Muscle layer of duodenum (tissue), 2 donors: Measurements from ENCODE around the gene C1QL4.
"Not testable (repeated sequence)": the region's sequence is repeated elsewhere in the genome, so short reads cannot be mapped to it uniquely, and the experiment has no call there.

Experiments
- H3K27ac ChIP-seq: one replicate; pipeline ENCODE4 v1.7.0; 2013; ENCODE audit warnings: mild to moderate bottlenecking, low read length
- H3K27me3 ChIP-seq: one replicate; pipeline ENCODE4 v1.7.0; 2013; ENCODE audit warnings: low read depth, mild to moderate bottlenecking, control low read depth, low read length
- H3K36me3 ChIP-seq, 2 donors: one replicate each; pipeline ENCODE4 v1.7.0; 2013; ENCODE audit warnings: low read length in 2 of 2, control low read depth in 1 of 2, mild to moderate bottlenecking in 1 of 2; ENCODE audit not compliant: insufficient read depth in 2 of 2, control insufficient read depth in 1 of 2
- H3K4me1 ChIP-seq, 2 donors: one replicate each; pipeline ENCODE4 v1.7.0; 2013; ENCODE audit warnings: low read length in 2 of 2, mild to moderate bottlenecking in 2 of 2, control low read depth in 1 of 2, moderate library complexity in 1 of 2; ENCODE audit not compliant: insufficient read depth in 2 of 2, control insufficient read depth in 1 of 2
- H3K4me3 ChIP-seq, 2 donors: one replicate each; pipeline ENCODE4 v1.7.0; 2013; ENCODE audit warnings: low read length in 2 of 2, low read depth in 1 of 2, mild to moderate bottlenecking in 1 of 2
- H3K9me3 ChIP-seq, 2 donors: one replicate each; pipeline ENCODE4 v1.7.0; 2013; ENCODE audit warnings: low read length in 2 of 2, control low read depth in 1 of 2, mild to moderate bottlenecking in 1 of 2; ENCODE audit not compliant: control insufficient read depth in 1 of 2
- donor health status: healthy.

C1QL4 gene

GRCh38 chr12:49339464-49339861, 2.5 kb upstream of the C1QL4 start:
- Histone ChIP-seq H3K27me3 (peaks cover 54% of the 10 kb centered on the region), H3K9me3 (no peaks in the 10 kb centered on the region), H3K4me1 (peaks cover 9 to 37% of the 10 kb centered on the region in 2 donors), H3K4me3 (no peak overlapping the region), H3K27ac (no peak overlapping the region), H3K36me3 (no peaks in the 10 kb centered on the region)

GRCh38 chr12:49338830-49339463, 2.0 kb upstream of the C1QL4 start:
- Histone ChIP-seq H3K4me1 (peaks cover 9 to 37% of the 10 kb centered on the region in 2 donors), H3K36me3 (no peaks in the 10 kb centered on the region), H3K4me3 (no peak overlapping the region), H3K27ac (no peak overlapping the region), H3K27me3 (peaks cover 57% of the 10 kb centered on the region), H3K9me3 (no peaks in the 10 kb centered on the region)

- Histone ChIP-seq H3K4me1 (peaks cover 0 to 23% of the 10 kb centered on the region in 2 donors), H3K36me3 (no peaks in the 10 kb centered on the region), H3K27me3 (peaks cover 54% of the 10 kb centered on the region), H3K4me3 (peak overlapping the region in 1 of 2 donors; percentile 55), H3K27ac (no peak overlapping the region), H3K9me3 (no peaks in the 10 kb centered on the region)
Measured at GRCh38 chr12:49335955-49336644, 888 bp downstream of the C1QL4 start.

GRCh38 chr12:49335118-49335954, 1.7 kb downstream of the C1QL4 start:
- Histone ChIP-seq H3K36me3 (no peaks in the 10 kb centered on the region), H3K27me3 (peaks cover 54% of the 10 kb centered on the region), H3K4me1 (peaks cover 0 to 23% of the 10 kb centered on the region in 2 donors), H3K27ac (no peak overlapping the region), H3K4me3 (no peak overlapping the region), H3K9me3 (no peaks in the 10 kb centered on the region)

GRCh38 chr12:49334681-49335080, 2.3 kb downstream of the C1QL4 start:
- Histone ChIP-seq H3K4me3 (no peak overlapping the region), H3K9me3 (no peaks in the 10 kb centered on the region), H3K27ac (no peak overlapping the region), H3K4me1 (peaks cover 0 to 23% of the 10 kb centered on the region in 2 donors), H3K27me3 (peaks cover 54% of the 10 kb centered on the region), H3K36me3 (no peaks in the 10 kb centered on the region)

- no peak overlapping the region for H3K4me3 ChIP-seq
- H3K27ac ChIP-seq: no peak overlapping the region
- H3K36me3 ChIP-seq: no peaks in the 10 kb centered on the region
- peaks cover 54% of the 10 kb centered on the region for H3K27me3 ChIP-seq
- no peaks in the 10 kb centered on the region for H3K9me3 ChIP-seq
- H3K4me1 ChIP-seq: peaks cover 0 to 23% of the 10 kb centered on the region in 2 donors
Measured at GRCh38 chr12:49334226-49334625, 2.8 kb downstream of the C1QL4 start.

GRCh38 chr12:49333778-49334177, 3.2 kb downstream of the C1QL4 start:
- Histone ChIP-seq H3K27me3 (peaks cover 54% of the 10 kb centered on the region), H3K4me1 (peaks cover 0 to 23% of the 10 kb centered on the region in 2 donors)
- not testable (repeated sequence) for H3K36me3 ChIP-seq, H3K4me3 ChIP-seq, H3K27ac ChIP-seq, H3K9me3 ChIP-seq

- Histone ChIP-seq H3K27me3 (peaks cover 47% of the 10 kb centered on the region), H3K4me3 (no peak overlapping the region), H3K9me3 (no peaks in the 10 kb centered on the region), H3K27ac (no peak overlapping the region), H3K4me1 (peaks cover 0 to 23% of the 10 kb centered on the region in 2 donors), H3K36me3 (no peaks in the 10 kb centered on the region)
Measured at GRCh38 chr12:49332891-49333371, 4.1 kb downstream of the C1QL4 start.

- Histone ChIP-seq H3K27ac (no peak overlapping the region), H3K4me3 (no peak overlapping the region), H3K27me3 (peaks cover 42% of the 10 kb centered on the region), H3K36me3 (no peaks in the 10 kb centered on the region), H3K4me1 (peaks cover 0 to 22% of the 10 kb centered on the region in 2 donors), H3K9me3 (no peaks in the 10 kb centered on the region)
Measured at GRCh38 chr12:49332441-49332861, 4.5 kb downstream of the C1QL4 start.

- H3K36me3 ChIP-seq: no peaks in the 10 kb centered on the region
- no peak overlapping the region for H3K4me3 ChIP-seq
- H3K9me3 ChIP-seq: no peaks in the 10 kb centered on the region
- H3K4me1 ChIP-seq: peaks cover 0 to 14% of the 10 kb centered on the region in 2 donors
- peaks cover 33% of the 10 kb centered on the region for H3K27me3 ChIP-seq
- no peak overlapping the region for H3K27ac ChIP-seq
Measured at GRCh38 chr12:49331380-49332222, 5.4 kb downstream of the C1QL4 start.
